Stromal cell of bone marrow (primary cell): Measurements from ENCODE around the gene NPM1.

Source experiments
- DNase-seq: peaks from one replicate; pipeline ENCODE4 v3.0.0-alpha.2; 2012; ENCODE audit warnings: low read depth

NPM1 gene

GRCh38 chr5:171450423-171451331, 63.0 kb downstream of the NPM1 start:
- peak; percentile 80 for DNase-seq

- DNase-seq = no peak
Measured at GRCh38 chr5:171451421-171451820, 63.8 kb downstream of the NPM1 start.

GRCh38 chr5:171453056-171453725, 65.5 kb downstream of the NPM1 start:
- no peak for DNase-seq

GRCh38 chr5:171453988-171454387, 66.3 kb downstream of the NPM1 start:
- no peak for DNase-seq

GRCh38 chr5:171454549-171454948, 66.9 kb downstream of the NPM1 start:
- no peak for DNase-seq

GRCh38 chr5:171455522-171455921, 67.9 kb downstream of the NPM1 start:
- no peak for DNase-seq

GRCh38 chr5:171457208-171457981, 69.7 kb downstream of the NPM1 start:
- no peak for DNase-seq

GRCh38 chr5:171459839-171460238, 72.2 kb downstream of the NPM1 start:
- no peak for DNase-seq
